ENCODE results near the gene MEN1.

MEN1 gene

DNA sequence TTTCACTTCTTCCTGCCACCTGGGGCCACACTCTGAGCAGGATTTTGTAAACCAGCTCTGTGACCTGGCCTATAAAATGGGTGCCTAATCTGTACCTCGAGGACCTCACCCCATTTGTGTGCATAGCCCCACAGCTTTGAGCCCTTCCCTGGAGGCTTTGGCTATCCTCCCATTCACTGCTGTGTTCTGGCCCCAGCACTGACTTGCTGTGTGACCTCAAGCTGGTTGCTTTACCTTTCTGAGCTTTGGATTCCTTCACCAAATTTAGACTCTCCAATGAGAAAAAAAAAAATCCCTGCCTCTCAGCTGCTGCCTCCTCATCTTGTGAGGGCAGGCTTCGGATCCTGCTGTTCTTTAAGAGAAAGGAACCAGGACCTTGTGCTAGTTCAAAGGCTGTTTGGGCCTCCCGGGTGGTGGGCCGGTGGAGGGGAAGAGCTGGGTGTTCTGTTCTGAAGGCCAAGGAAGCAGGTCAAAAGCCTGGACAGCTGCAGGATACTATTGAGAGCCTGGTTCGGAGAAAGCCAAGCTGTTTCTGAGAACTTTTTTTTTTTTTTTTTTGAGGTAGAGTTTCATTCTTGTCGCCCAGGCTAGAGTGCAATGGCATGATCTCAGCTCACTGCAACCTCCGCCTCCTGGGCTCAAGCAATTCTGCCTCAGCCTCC is 49.5 kb downstream of the MEN1 start:
- Histone ChIP-seq H3K27me3 (replicated peaks; ENCODE audit: control insufficient read depth, insufficient read depth, low read length, poor library complexity, severe bottlenecking) (no peaks in the 10 kb centered on the region), H3K27ac (ENCODE audit: insufficient read depth, low read length, poor library complexity, severe bottlenecking) (no peak overlapping the region), H3K4me3 (ENCODE audit: insufficient read depth, low read depth, low read length, poor library complexity, severe bottlenecking) (no peak overlapping the region), H3K4me1 (ENCODE audit: control insufficient read depth, insufficient read depth, low read length, poor library complexity, severe bottlenecking) (peaks cover 61% of the 10 kb centered on the region), H3K9me3 (ENCODE audit: control insufficient read depth, low read length) (no peaks in the 10 kb centered on the region), H3K36me3 (ENCODE audit: control insufficient read depth, insufficient read depth, low read length) (peaks cover 25% of the 10 kb centered on the region)
- no peak for DNase-seq

DNA sequence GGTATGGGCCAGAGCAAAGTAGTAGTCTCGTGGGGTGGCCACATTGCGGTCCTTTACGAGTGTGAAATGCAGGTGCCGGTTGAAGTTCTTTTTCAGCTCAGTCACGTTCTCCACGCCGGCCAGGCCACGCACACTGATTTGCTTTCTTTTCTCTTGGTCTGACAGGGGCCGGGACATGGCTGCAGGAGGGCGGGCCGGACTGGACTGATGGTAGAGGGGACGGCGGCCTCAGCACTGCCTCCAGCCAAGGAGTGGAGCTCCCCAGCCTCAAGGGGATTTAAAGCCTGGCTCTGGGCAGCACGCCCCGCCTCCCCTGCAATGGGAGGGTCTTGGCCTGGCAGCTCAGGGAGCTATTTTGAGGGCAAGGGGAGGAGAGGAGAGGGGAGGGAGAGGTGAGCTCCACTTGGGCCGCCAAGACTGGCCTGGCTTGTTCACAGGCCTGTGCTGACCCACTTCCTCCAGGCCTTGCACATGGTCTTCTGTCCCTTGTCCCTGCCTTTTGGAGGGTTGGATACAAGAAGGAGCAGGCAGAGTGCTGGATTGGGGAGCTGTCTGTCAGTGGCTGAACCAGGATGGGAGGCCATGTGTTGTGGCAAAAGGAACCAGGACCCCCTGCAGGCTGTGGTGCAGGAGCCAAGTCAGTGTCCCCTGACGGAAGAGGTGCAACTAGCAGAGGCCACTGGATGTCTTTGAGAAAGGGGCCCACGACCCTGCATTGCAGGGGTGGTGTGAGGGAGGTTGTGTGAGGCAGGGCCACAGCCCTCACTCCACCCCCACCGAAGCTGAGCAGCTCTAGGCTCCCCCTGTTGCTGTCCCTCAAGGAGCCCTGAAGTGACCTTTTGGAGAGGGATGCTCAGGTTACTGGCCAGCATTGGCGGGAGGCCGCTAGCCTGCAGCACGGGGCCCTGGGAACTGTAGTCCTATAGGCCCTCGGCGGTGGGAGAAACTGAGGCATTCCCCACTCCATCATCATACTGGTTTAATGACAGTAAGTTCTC is 50.3 kb downstream of the MEN1 start, which contains the start of gene PYGM:
Gene PYGM, minus strand, starts transcription at position 253 of the 998 bp plus-strand sequence. Its CDS starts 76 bp downstream, at position 177.
- H3K4me1 ChIP-seq (ENCODE audit: control insufficient read depth, insufficient read depth, low read length, poor library complexity, severe bottlenecking), result peaks cover 52% of the 10 kb centered on the region
- H3K4me3 ChIP-seq (ENCODE audit: insufficient read depth, low read depth, low read length, poor library complexity, severe bottlenecking), result no peak within 1 kb of the TSS
- H3K27me3 ChIP-seq (replicated peaks; ENCODE audit: control insufficient read depth, insufficient read depth, low read length, poor library complexity, severe bottlenecking), result no peaks in the 10 kb centered on the region
- DNase-seq, result no peak
- H3K27ac ChIP-seq (ENCODE audit: insufficient read depth, low read length, poor library complexity, severe bottlenecking), result no peak within 1 kb of the TSS
- no peaks in the 10 kb centered on the region for H3K9me3 ChIP-seq (ENCODE audit: control insufficient read depth, low read length)
- peaks cover 16% of the 10 kb centered on the region for H3K36me3 ChIP-seq (ENCODE audit: control insufficient read depth, insufficient read depth, low read length)

DNA sequence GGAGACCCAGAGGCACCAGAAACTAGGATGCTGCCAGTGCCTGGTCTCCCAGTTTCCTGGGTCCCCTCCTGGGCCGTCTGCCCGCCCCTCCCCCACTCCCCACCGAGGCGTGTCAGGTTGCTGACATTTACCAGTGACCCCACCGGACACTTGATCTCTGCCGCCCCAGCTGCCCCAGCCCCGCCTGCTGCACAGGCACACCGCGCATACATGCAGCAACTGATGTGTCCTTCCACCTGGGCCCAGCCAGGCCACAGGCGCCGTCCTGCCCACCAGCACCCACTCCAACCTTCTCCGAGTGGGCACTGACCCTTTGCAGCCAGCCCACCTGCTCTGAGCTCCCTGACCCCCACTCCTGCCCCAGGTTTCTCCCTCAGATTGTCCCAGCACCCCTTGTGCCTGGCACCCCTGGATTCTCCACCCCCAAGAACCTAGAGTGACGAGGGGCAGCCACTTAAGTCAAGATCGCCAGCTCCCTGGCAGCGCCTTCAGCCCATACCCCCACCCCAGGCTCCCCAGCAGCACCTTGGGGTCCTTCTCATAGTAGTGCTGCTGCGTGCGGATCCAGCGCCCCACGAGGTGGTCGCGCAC is 51.1 kb downstream of the MEN1 start:
- H3K27ac ChIP-seq (ENCODE audit: insufficient read depth, low read length, poor library complexity, severe bottlenecking), result no peak overlapping the region
- no peak overlapping the region for H3K4me3 ChIP-seq (ENCODE audit: insufficient read depth, low read depth, low read length, poor library complexity, severe bottlenecking)
- no peaks in the 10 kb centered on the region for H3K9me3 ChIP-seq (ENCODE audit: control insufficient read depth, low read length)
- H3K4me1 ChIP-seq (ENCODE audit: control insufficient read depth, insufficient read depth, low read length, poor library complexity, severe bottlenecking), result peaks cover 44% of the 10 kb centered on the region
- no peak for DNase-seq
- H3K36me3 ChIP-seq (ENCODE audit: control insufficient read depth, insufficient read depth, low read length), result peaks cover 11% of the 10 kb centered on the region
- no peaks in the 10 kb centered on the region for H3K27me3 ChIP-seq (replicated peaks; ENCODE audit: control insufficient read depth, insufficient read depth, low read length, poor library complexity, severe bottlenecking)

DNA sequence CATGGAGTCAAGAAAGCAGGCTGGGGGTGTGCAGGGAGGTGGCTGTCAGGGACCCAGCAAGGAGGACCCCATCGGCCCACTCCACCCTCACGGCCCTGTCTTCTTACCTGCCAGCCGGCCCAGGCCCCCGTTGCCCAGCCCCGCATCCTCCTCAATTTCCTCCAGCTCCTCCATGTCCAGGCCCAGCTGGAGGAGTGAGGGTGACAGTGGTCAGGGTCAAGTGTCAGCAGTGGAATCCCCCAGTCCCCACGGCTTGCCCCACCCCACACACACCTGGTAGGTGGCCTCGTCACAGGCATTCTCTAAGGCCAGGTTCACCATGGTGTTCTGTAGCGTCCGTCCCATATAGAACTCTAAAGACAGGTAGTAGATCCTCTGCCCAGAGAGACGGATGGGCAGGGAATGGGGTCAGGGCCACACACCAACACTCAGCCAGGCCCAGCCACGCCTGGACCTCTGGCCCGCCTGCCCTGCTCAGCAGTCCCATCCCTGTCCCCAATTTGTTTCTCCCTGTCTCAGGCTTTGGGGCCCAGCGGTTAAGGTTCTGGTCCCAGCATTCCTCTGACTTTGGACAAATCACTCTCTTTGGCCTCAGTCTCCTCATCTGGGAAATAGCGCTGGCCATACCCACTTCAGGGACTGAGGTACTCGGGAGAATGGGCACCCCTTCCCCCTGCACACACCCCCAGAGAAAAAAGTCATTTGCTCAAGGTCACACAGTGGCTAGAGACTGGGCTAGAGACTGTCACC is 51.8 kb downstream of the MEN1 start:
- peaks cover 37% of the 10 kb centered on the region for H3K4me1 ChIP-seq (ENCODE audit: control insufficient read depth, insufficient read depth, low read length, poor library complexity, severe bottlenecking)

DNA sequence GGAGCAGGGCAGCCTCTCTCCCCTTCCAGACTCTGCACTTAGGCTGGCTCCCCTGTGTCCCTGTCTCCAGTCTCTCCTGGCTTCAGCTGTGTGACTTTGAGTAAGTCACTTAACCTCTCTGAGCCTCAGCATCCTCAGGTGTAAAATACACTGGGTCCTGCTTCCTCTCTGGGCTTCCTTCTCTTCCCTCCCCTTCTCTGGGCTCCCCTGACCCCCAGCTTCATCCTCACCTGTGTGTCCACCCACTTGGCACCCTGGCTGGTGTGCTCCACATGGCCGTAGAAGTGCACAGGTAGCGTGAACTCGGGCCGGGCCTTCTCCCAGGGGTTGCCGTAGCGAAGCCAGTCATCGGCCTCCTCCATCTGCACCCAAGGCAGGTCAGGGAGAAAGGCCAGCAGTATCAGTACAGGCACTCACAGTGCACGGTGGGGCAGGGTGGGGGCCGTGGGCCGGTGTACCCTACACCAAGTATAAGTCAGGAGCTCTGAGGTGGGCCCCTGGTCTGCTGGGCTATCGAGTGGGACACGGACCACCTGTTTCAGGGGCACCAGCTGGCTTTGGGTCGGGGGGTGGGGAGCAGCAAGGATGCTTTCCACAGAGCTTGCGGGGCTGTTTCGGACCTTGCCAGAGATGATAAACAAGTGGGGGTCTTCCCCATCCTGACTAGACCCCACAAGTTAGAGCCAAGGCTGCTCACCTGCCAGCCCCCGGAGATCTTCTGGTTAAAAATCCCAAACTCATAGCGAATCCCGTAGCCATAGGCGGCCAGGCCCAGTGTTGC is 52.6 kb downstream of the MEN1 start:
- no peaks in the 10 kb centered on the region for H3K27me3 ChIP-seq (replicated peaks; ENCODE audit: control insufficient read depth, insufficient read depth, low read length, poor library complexity, severe bottlenecking)
- DNase-seq, result no peak
- H3K9me3 ChIP-seq (ENCODE audit: control insufficient read depth, low read length), result no peaks in the 10 kb centered on the region
- H3K4me1 ChIP-seq (ENCODE audit: control insufficient read depth, insufficient read depth, low read length, poor library complexity, severe bottlenecking), result peaks cover 30% of the 10 kb centered on the region
- H3K27ac ChIP-seq (ENCODE audit: insufficient read depth, low read length, poor library complexity, severe bottlenecking), result no peak overlapping the region
- no peak overlapping the region for H3K4me3 ChIP-seq (ENCODE audit: insufficient read depth, low read depth, low read length, poor library complexity, severe bottlenecking)
- peaks cover 12% of the 10 kb centered on the region for H3K36me3 ChIP-seq (ENCODE audit: control insufficient read depth, insufficient read depth, low read length)

More for the DNA sequence above, 51.8 kb downstream of the MEN1 start:
- no peaks in the 10 kb centered on the region for H3K9me3 ChIP-seq (ENCODE audit: control insufficient read depth, low read length)
- no peaks in the 10 kb centered on the region for H3K27me3 ChIP-seq (replicated peaks; ENCODE audit: control insufficient read depth, insufficient read depth, low read length, poor library complexity, severe bottlenecking)
- DNase-seq, result no peak
- no peak overlapping the region for H3K4me3 ChIP-seq (ENCODE audit: insufficient read depth, low read depth, low read length, poor library complexity, severe bottlenecking)
- H3K36me3 ChIP-seq (ENCODE audit: control insufficient read depth, insufficient read depth, low read length), result peaks cover 11% of the 10 kb centered on the region
- H3K27ac ChIP-seq (ENCODE audit: insufficient read depth, low read length, poor library complexity, severe bottlenecking), result no peak overlapping the region

DNA sequence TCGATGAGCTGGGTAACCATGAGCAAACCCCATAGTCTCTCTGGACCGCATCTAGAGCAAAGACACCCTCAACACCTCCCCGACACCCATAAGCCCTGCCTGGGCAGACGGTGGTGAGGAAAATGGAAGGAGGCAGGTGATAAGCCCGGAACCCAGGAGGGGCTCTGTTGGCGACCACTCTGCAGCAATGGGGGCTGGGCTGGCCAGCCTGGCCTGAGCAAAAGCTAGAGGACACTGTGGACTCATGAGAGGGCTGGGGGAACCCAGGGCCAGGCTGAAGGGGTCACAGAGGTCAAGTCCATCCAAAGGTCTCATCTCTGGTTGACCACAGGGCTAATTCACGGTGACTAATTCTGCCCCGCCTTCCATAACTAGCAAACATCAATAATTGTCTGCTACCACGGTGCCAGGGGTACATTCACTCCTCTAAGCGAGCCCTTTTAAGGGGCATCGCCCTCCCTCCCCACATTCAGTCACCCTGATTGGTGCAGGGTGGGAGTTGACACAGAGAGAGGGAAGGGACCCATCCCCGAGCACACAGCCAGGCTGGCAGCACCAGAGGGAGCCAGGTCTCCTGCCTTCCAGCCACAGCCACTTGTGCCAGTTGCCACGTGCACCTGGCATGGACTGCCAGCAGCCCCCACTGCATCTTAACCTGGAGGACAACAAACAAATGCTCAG is 54.5 kb downstream of the MEN1 start:
- Histone ChIP-seq H3K9me3 (ENCODE audit: control insufficient read depth, low read length) (no peaks in the 10 kb centered on the region), H3K4me3 (ENCODE audit: insufficient read depth, low read depth, low read length, poor library complexity, severe bottlenecking) (no peak overlapping the region), H3K27ac (ENCODE audit: insufficient read depth, low read length, poor library complexity, severe bottlenecking) (no peak overlapping the region), H3K27me3 (replicated peaks; ENCODE audit: control insufficient read depth, insufficient read depth, low read length, poor library complexity, severe bottlenecking) (no peaks in the 10 kb centered on the region), H3K4me1 (ENCODE audit: control insufficient read depth, insufficient read depth, low read length, poor library complexity, severe bottlenecking) (peaks cover 15% of the 10 kb centered on the region), H3K36me3 (ENCODE audit: control insufficient read depth, insufficient read depth, low read length) (peaks cover 6% of the 10 kb centered on the region)
- no peak for DNase-seq

DNA sequence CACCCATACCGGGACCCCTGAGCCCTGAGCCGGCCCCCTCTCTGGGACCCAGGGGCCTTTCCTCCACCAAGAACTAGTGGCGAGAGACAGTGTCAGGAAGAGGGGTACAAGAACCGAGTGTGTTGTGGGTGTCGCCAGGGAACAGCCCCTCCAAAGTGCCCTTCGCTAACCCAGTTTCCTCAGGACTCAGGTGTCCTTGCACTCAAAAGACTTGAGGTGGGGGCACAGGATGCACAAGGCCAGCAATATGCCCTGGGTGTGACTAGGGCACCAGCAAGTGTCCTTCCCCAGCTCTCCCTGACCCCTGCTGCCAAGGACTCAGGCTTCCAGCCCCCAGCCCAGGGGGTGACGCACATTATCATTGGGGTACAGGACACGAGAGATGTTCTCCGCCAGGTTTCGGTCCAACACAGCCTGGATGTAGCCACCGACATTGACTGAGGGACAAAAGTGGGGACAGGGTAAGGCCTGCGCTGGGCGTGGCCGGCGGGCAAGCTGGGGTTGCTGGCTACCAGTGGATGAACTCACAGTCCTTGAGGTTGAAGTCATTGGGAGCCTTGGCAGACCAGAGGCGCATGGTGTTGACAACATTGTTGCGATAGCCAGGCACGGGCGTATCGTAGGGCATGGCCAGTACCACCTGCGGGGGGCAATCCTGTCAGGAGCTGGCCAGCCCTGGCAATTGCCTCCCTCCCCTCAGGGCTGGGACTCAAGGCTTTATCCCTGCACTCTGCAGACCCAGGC is 55.3 kb downstream of the MEN1 start:
- Histone ChIP-seq H3K27ac (ENCODE audit: insufficient read depth, low read length, poor library complexity, severe bottlenecking) (no peak overlapping the region), H3K27me3 (replicated peaks; ENCODE audit: control insufficient read depth, insufficient read depth, low read length, poor library complexity, severe bottlenecking) (no peaks in the 10 kb centered on the region), H3K4me1 (ENCODE audit: control insufficient read depth, insufficient read depth, low read length, poor library complexity, severe bottlenecking) (peaks cover 8% of the 10 kb centered on the region), H3K9me3 (ENCODE audit: control insufficient read depth, low read length) (no peaks in the 10 kb centered on the region), H3K4me3 (ENCODE audit: insufficient read depth, low read depth, low read length, poor library complexity, severe bottlenecking) (no peak overlapping the region), H3K36me3 (ENCODE audit: control insufficient read depth, insufficient read depth, low read length) (peaks cover 6% of the 10 kb centered on the region)
- DNase-seq, result no peak

DNA sequence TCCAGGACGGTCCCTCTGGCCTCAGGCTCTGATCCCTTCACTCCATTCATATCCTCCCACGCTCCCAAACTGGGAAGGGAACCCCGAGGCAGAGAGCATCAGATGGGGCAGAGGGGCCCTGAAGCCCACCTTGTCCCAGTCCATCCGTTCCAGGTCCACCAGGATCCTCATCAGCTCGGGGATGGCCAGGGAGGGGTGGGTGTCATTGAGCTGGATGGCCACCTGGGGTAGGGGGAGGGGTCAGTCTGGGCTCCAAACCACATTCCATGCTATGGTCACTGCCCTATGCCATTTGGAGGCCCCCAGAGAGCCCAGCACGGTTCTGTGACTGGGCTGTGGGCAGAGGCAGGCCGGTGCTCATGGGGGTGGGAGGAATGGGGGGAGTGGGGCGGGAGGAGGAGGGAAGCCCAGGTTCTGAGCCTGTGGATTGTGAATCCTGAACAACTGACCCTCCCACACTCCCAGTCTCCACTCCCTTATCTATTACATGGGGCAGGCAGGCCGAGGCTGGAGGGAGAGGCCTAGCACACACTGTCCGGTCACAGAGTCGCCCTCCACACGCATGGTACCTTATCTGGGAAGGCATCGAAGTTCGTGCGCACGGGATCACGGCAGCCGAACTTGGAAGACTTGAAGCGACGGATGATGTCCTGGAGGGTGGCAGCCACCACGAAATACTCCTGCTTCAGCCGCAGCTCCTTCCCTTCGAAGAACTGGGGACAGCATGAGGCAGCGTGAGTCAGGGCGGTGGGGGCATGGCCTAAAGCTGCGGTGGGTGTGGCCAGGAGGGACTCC is 56.0 kb downstream of the MEN1 start:
- DNase-seq, result no peak
- no peaks in the 10 kb centered on the region for H3K9me3 ChIP-seq (ENCODE audit: control insufficient read depth, low read length)
- H3K4me3 ChIP-seq (ENCODE audit: insufficient read depth, low read depth, low read length, poor library complexity, severe bottlenecking), result no peak overlapping the region
- peaks cover 1% of the 10 kb centered on the region for H3K4me1 ChIP-seq (ENCODE audit: control insufficient read depth, insufficient read depth, low read length, poor library complexity, severe bottlenecking)
- H3K36me3 ChIP-seq (ENCODE audit: control insufficient read depth, insufficient read depth, low read length), result peaks cover 6% of the 10 kb centered on the region
- H3K27ac ChIP-seq (ENCODE audit: insufficient read depth, low read length, poor library complexity, severe bottlenecking), result no peak overlapping the region
- no peaks in the 10 kb centered on the region for H3K27me3 ChIP-seq (replicated peaks; ENCODE audit: control insufficient read depth, insufficient read depth, low read length, poor library complexity, severe bottlenecking)
